Measurements from ENCODE around the gene GMDS. TPM values are rescaled to one million over a fixed set of nuclear protein-coding genes. Genes with fewer than 3 reads are reported as not detected.

GMDS gene
- total RNA-seq, 8 experiments from 2014 or later: 4.5 to 61.7 (median 6.9) TPM

DNA sequence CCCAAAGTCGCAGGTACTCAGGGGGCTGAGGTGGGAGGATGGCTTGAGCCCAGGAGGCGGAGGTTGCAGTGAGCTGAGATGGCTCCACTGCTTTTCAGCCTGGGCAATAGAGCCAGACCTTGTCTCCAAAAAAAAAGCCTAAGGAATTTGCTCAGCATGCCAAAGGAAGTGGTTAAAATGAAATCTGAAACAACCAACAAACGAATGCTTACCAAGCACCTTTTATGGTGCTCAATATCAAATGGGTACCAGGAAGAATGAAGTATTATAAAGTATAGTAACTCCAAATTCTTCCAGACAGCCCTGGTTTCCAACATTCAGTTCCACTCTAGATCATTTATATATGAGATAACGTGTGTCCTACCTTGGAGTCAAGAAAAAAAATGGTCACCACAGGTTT, 14.0 kb downstream of the GMDS start:
- H3K4me3 ChIP-seq: no peak overlapping the region
- ATAC-seq (replicated peaks in 6 of 8): no peak
- in situ Hi-C loops (cut with MboI; ENCODE audit: low pct_unique_long_range_greater_than_20kb in 2 of 9, low sequenced_read_pairs in 9 of 9, unreplicated experiment in 9 of 9): no loop called here
- 25 to 100% (median 75%) methylated on average over 1 to 4 of the region's 4 CpGs; no CpG with 5 or more reads in 1 of the 10 experiments for WGBS, 10 experiments
- H3K4me1 ChIP-seq (replicated peaks in 1 of 2): no peaks in the 10 kb centered on the region
- H3K27ac ChIP-seq: no peak overlapping the region

DNA sequence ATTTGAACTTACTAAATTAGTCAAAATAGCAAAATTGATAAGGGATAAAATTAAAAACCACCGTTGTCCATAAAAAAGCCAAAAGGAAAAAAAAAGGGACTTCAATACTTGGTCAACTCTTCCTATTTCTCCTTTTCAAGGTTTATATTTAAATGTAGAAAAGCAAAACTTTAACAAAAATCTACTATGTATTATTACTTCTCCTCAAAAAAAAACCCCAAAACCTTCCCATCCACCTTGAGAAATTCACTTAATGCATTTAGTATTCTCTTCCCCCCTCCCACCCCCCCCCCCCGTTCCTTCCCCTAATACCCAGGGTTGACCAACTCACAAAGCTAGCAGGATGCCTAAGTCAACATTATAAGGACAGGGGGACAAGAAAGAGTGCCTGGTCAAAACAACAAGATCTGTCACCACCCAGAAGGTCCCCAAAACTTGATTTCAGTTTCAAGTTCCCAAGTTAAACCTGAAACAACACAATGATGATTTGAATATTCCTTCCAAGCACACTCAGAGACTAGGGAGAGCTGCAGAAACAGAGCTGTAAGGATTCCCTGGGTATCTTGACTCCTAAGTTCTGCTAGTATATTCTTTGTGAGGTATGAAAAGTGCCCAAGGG, 14.6 kb downstream of the GMDS start:
- no peaks in the 10 kb centered on the region for H3K4me1 ChIP-seq (replicated peaks in 1 of 2)
- in situ Hi-C loops (cut with MboI; ENCODE audit: low pct_unique_long_range_greater_than_20kb in 2 of 9, low sequenced_read_pairs in 9 of 9, unreplicated experiment in 9 of 9): no loop called here
- no peak for ATAC-seq (replicated peaks in 6 of 8)
- no peak overlapping the region for H3K4me3 ChIP-seq
- WGBS, 10 experiments: 73 to 100% (median 100%) methylated on average over 1 of the region's 2 CpGs; no CpG with 5 or more reads in 1 of the 10 experiments
- no peak overlapping the region for H3K27ac ChIP-seq

DNA sequence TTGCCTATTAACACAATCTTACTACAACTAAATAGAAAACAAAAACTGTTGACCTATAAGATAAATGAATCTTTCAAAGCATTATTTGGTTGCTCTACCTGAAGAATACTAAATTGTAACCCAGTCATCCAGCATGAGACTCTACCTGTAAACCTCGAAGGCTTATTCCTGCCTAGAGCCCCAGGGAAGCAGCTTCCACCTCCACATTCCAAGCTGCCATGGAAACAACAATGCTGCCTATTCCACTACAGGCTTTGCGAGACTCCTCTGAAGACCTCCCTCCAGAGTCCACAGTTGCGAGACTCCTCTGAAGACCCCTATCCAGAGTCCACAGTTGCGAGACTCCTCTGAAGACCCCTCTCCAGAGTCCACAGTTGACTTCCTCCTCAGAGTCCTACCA, 15.7 kb downstream of the GMDS start:
- ATAC-seq (replicated peaks in 6 of 8): no peak
- H3K27ac ChIP-seq: no peak overlapping the region
- in situ Hi-C loops (cut with MboI; ENCODE audit: low pct_unique_long_range_greater_than_20kb in 2 of 9, low sequenced_read_pairs in 9 of 9, unreplicated experiment in 9 of 9): no loop called here
- no peak overlapping the region for H3K4me3 ChIP-seq
- 62 to 100% (median 85%) methylated on average over 2 to 4 of the region's 4 CpGs; no CpG with 5 or more reads in 4 of the 10 experiments for WGBS, 10 experiments
- H3K4me1 ChIP-seq (replicated peaks in 1 of 2): no peaks in the 10 kb centered on the region

DNA sequence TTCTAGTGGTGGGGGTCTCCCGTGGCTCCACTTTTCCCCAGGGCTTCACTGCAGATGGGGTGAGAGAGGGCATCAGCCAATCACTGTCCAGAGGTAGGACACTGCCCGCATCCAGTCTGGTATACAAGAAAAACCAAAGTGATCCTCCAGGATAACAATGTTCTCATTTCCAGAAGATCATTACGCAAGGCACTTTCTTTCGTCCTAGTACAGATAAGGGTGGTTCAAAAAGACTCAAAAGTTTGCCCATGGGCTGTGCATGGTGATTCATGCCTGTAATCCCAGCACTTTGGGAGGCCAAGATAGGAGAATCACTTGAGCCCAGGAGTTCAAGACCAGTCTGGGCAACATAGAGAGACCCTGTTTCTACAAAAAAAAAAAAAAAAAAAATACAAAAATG, 16.4 kb downstream of the GMDS start:
- no peak for ATAC-seq (replicated peaks in 6 of 8)
- WGBS, 10 experiments: 73 to 100% (median 90%) methylated on average over 1 to 4 of the region's 4 CpGs; no CpG with 5 or more reads in 2 of the 10 experiments
- in situ Hi-C loops (cut with MboI; ENCODE audit: low pct_unique_long_range_greater_than_20kb in 2 of 9, low sequenced_read_pairs in 9 of 9, unreplicated experiment in 9 of 9): no loop called here
- no peak overlapping the region for H3K27ac ChIP-seq
- H3K4me1 ChIP-seq (replicated peaks in 1 of 2): no peaks in the 10 kb centered on the region
- no peak overlapping the region for H3K4me3 ChIP-seq

DNA sequence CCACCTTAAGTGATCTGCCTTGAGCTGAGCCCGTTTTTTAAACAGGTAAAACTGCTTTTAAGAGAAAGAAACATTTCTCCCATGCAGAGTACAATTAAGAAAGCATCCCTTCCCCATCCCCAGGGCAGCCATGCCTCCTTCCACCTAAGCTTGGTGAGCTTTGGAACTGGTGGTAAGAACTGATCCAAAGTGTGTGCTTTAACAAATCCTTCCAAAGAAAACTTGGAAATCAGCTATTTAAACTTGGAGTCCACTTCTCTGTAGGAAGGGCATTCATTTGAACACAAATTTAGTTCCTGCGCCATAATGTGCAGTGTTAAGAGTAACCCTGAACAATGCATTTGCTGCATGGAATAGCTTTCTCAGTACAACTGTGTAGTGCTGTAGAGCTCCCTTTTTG, 17.0 kb downstream of the GMDS start:
- Histone ChIP-seq H3K27ac (no peak overlapping the region), H3K4me1 (replicated peaks in 1 of 2) (no peaks in the 10 kb centered on the region), H3K4me3 (no peak overlapping the region)
- no peak for ATAC-seq (replicated peaks in 6 of 8)
- WGBS, 10 experiments: 0 to 80% (median 43%) methylated on average over 1 to 2 of the region's 2 CpGs; no CpG with 5 or more reads in 3 of the 10 experiments
- in situ Hi-C loops (cut with MboI; ENCODE audit: low pct_unique_long_range_greater_than_20kb in 2 of 9, low sequenced_read_pairs in 9 of 9, unreplicated experiment in 9 of 9): no loop called here

DNA sequence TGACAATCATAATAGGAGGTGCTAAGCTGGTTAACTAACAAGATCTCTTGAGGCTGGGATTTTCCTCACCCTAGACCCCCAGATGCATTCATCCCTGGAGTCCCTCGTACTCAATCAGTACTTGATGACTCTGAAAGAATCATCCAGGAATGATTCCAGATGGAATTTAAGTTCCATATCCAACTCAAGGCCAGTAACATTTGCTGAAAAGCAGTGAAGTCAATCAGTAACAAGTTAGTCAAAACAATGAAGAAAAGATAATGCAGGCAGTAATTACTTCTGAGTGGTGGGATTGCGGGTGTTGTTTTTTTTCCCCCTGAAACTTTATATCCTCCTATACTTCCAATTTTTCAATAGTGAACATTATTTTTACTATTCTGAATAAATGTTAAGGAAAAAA, 18.6 kb downstream of the GMDS start:
- no peak overlapping the region for H3K27ac ChIP-seq
- no peaks in the 10 kb centered on the region for H3K4me1 ChIP-seq (replicated peaks in 1 of 2)
- ATAC-seq (replicated peaks in 6 of 8): no peak
- 86 to 100% (median 97%) methylated on average over 1 to 2 of the region's 2 CpGs; no CpG with 5 or more reads in 2 of the 10 experiments for WGBS, 10 experiments
- in situ Hi-C loops (cut with MboI; ENCODE audit: low pct_unique_long_range_greater_than_20kb in 2 of 9, low sequenced_read_pairs in 9 of 9, unreplicated experiment in 9 of 9): no loop called here
- no peak overlapping the region for H3K4me3 ChIP-seq

DNA sequence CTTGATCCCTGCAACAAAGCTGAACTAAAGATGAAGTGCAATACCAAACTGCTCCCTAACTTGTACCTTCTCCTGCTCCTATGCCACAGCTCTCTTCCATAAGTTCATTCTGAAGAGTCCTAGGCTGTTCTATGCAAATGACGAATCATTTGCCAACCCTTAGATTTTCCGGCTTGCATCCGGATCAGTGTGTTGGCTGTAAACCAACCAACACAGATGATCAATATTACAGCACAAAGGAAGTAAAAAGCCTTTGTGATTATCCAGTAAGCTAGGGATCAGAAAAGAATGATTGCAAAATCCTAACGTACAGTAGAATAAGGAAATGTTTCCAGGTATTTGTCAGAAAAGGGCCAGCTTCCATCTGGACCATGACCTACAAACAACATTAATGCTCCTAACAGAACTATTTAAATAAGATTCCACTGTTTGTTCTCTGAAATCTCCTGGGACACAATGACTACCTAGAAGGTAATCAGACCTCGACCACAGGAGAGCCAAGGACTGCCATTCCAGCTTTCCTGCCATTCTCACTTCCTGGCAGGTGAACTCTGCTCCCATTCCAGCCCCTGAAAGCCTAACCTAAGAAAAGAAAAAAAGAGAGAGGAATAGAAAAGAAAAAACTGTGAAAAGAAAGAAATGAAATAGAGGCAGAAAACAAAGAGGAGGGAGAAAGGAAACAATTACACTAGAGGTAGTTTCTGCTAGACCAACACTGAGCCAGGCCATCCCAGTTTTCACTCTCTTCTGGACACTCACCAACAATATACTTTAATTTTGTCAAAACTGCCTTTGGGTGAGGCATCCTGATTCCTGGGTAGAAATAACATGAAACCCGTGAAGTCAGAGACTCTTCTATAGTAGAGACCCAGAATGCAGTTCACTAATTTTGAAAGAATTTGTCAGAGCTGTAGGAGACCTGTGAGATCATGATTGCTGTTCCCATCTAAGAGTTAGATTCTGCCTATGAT, 19.7 kb downstream of the GMDS start:
- Histone ChIP-seq H3K4me1 (replicated peaks in 1 of 2) (no peaks in the 10 kb centered on the region), H3K4me3 (no peak overlapping the region), H3K27ac (no peak overlapping the region)
- in situ Hi-C loops (cut with MboI; ENCODE audit: low pct_unique_long_range_greater_than_20kb in 2 of 9, low sequenced_read_pairs in 9 of 9, unreplicated experiment in 9 of 9): no loop called here
- no peak for ATAC-seq (replicated peaks in 6 of 8)
- 60 to 100% (median 88%) methylated on average over 1 to 6 of the region's 6 CpGs for WGBS, 10 experiments

DNA sequence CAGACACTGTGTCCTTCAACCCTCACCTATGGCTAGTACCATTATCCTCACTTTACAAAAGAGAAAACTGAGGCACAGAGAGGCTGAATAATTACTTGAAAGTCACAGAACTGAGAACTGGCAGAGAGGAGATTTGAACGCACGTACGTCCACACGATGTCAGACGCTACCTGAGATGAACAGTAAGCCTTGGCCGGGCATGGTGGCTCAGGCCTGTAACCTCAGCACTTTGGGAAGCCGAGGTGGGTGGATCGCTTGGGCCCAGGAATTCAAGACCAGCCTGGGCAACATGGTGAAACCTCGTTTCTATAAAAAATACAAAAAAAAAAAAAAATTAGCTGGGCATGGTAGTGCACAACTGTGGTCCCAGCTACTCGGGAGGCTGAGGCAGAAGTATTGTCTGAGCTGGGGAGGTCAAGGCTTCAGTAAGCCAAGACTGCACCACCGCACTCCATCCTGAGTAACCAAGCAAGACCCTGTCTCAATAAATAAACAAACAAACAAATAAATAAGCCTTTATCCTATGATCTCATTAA, 20.5 kb downstream of the GMDS start:
- H3K4me1 ChIP-seq (replicated peaks in 1 of 2): no peaks in the 10 kb centered on the region
- no peak overlapping the region for H3K4me3 ChIP-seq
- in situ Hi-C loops (cut with MboI; ENCODE audit: low pct_unique_long_range_greater_than_20kb in 2 of 9, low sequenced_read_pairs in 9 of 9, unreplicated experiment in 9 of 9): no loop called here
- no peak overlapping the region for H3K27ac ChIP-seq
- 82 to 95% (median 92%) methylated on average over 3 to 10 of the region's 11 CpGs; no CpG with 5 or more reads in 3 of the 10 experiments for WGBS, 10 experiments
- ATAC-seq (replicated peaks in 6 of 8): no peak

DNA sequence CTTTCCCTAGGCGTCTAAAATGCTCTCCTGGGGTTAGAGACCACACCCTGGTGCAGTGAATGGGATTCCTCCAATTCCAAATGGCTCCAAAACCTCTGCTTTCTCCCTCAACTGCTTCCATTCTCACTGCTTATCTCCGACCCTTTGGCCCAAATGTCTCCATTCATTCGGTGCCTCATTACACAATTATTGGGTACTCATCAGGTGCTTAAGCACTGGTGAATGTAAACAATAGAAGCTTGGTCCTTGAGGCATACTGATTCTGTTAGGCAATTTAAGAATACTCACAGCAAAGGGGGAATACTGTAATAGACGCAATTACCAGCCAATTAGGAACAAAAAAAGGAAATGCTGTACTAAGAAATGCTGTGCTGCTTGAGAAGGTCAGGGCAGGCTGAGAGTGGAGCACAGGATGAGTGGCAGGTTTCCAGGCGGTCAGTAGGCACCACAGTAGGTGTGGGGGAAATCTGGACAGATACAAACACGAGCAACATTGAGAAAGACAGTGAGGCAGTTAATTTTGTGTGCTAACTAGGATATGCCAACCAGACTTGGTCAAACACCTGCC, 23.0 kb downstream of the GMDS start:
- Histone ChIP-seq H3K27ac (no peak overlapping the region), H3K4me1 (replicated peaks in 1 of 2) (no peaks in the 10 kb centered on the region), H3K4me3 (no peak overlapping the region)
- ATAC-seq (replicated peaks in 6 of 8): no peak
- 39 to 100% (median 80%) methylated on average over 1 to 5 of the region's 6 CpGs; no CpG with 5 or more reads in 2 of the 10 experiments for WGBS, 10 experiments
- in situ Hi-C loops (cut with MboI; ENCODE audit: low pct_unique_long_range_greater_than_20kb in 2 of 9, low sequenced_read_pairs in 9 of 9, unreplicated experiment in 9 of 9): no loop called here

DNA sequence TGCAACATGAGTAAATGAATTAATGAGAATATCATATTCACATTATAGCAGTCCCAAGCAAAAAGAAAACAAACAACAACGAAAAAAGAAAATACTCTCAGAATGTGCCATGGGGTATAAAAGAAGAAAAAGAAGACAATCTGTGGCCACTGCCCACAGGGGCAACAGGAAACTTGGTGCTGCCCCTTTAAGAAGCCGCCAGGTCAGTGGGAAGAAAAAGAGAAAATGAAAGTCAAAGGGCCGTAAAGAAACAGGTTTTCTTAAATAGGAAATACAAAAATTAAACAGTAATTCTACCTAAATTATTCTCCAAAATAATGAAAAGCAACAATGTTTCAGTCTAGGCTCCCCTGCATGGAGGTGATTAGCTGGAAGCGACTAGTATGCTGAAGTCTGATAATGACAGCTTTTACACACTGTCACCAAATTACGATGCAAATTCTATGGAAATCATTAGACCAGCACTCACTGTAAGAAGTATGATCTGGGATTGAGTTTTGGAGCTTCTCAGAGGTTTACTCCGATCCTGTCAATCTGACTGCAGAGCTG, 23.6 kb downstream of the GMDS start:
- no peaks in the 10 kb centered on the region for H3K4me1 ChIP-seq (replicated peaks in 1 of 2)
- H3K4me3 ChIP-seq: no peak overlapping the region
- in situ Hi-C loops (cut with MboI; ENCODE audit: low pct_unique_long_range_greater_than_20kb in 2 of 9, low sequenced_read_pairs in 9 of 9, unreplicated experiment in 9 of 9): no loop called here
- H3K27ac ChIP-seq: no peak overlapping the region
- WGBS, 10 experiments: 36 to 92% (median 85%) methylated on average over 3 to 6 of the region's 6 CpGs
- no peak for ATAC-seq (replicated peaks in 6 of 8)

DNA sequence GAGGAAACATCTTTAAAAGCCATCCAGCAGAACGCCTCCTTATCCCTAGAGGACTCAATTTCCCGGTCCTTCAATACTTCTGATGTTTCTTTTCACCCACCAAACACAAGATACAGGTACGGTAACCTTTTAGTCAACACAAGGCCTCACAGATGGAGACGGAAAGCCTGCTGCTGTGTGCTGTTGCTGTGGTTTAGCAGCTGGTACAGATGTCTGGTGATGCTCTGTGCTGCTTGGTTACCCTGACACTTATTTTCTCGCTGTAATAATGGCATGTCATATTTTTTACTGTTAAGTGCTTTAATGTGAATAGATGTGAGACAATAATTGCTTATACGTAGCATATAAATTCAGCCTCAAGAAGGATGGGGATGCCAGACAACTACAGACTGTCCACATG, 25.3 kb downstream of the GMDS start:
- H3K27ac ChIP-seq: no peak overlapping the region
- WGBS, 10 experiments: 86 to 100% (median 98%) methylated on average over 1 to 6 of the region's 6 CpGs; no CpG with 5 or more reads in 4 of the 10 experiments
- peak in 1 of 8 experiments; percentile 23 for ATAC-seq (replicated peaks in 6 of 8)
- H3K4me1 ChIP-seq (replicated peaks in 1 of 2): no peaks in the 10 kb centered on the region
- H3K4me3 ChIP-seq: no peak overlapping the region
- in situ Hi-C loops (cut with MboI; ENCODE audit: low pct_unique_long_range_greater_than_20kb in 2 of 9, low sequenced_read_pairs in 9 of 9, unreplicated experiment in 9 of 9): no loop called here

DNA sequence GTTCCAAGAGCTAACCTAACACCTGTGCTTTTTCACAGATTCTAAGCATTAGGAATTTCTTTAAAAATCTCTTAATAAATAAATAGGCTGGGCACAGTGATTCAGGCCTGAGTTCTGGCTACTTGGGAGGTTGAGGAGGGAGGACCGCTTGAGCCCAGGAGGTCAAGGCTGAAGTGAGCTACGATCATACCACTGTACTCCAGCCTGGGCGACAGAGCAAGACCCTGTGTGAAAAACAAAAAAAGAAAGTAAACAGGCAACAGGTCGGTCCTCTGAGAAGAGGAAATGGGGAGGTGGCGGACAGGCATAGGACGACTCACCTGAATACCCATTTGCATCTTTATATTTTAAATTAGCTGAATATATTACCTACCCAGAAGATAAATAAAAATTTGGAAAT, 26.5 kb downstream of the GMDS start:
- WGBS, 10 experiments: 90 to 100% (median 93%) methylated on average over 2 to 6 of the region's 6 CpGs; no CpG with 5 or more reads in 2 of the 10 experiments
- H3K4me1 ChIP-seq (replicated peaks in 1 of 2): no peaks in the 10 kb centered on the region
- in situ Hi-C loops (cut with MboI; ENCODE audit: low pct_unique_long_range_greater_than_20kb in 2 of 9, low sequenced_read_pairs in 9 of 9, unreplicated experiment in 9 of 9): no loop called here
- H3K27ac ChIP-seq: no peak overlapping the region
- ATAC-seq (replicated peaks in 6 of 8): no peak
- H3K4me3 ChIP-seq: no peak overlapping the region

Measured in motor neuron (in vitro differentiated cells).